Measurements from ENCODE around the gene FGFRL1. TPM values are rescaled to one million over a fixed set of nuclear protein-coding genes. Genes with fewer than 3 reads are reported as not detected.

FGFRL1 gene
- total and polyA plus RNA-seq, 2 of the 13 experiments (the other 11 are each of a cell fraction or from before 2014, with no cell fraction given): 19.1 to 30.6 TPM

- TF ChIP-seq ZNF136 (CRISPR knock-in tag; IDR thresholded peaks at IDR 0.05; ENCODE audit: low read depth): peak; percentile 12; the same call in 1 of the 2 replicates
- TF ChIP-seq EHMT2 (IDR thresholded peaks at IDR 0.05; ENCODE audit: borderline replicate concordance, low read depth, low read length): no peak
- peak; percentile 71; the same call in 1 of the 2 replicates for TF ChIP-seq HIC2 (CRISPR knock-in tag; IDR thresholded peaks at IDR 0.05; ENCODE audit: low read depth)
- TF ChIP-seq RFX1 (IDR thresholded peaks at IDR 0.05): no peak
- no peak for TF ChIP-seq ZNF180 (CRISPR knock-in tag; IDR thresholded peaks at IDR 0.05; ENCODE audit: borderline replicate concordance, low read depth)
- no peak for TF ChIP-seq MBNL3 (CRISPR knock-in tag; conservative IDR thresholded peaks at IDR 0.05)
- no peak for TF ChIP-seq ZNF512 (CRISPR knock-in tag; IDR thresholded peaks at IDR 0.05)
- no peak; the same call in 1 of the 2 replicates for TF ChIP-seq NCOA5 (CRISPR knock-in tag; IDR thresholded peaks at IDR 0.05)
- no peak for TF ChIP-seq LRRFIP1 (CRISPR knock-in tag; conservative IDR thresholded peaks at IDR 0.05)
- peak; percentile 63; the same call in 1 of the 2 replicates for TF ChIP-seq KDM6A (CRISPR knock-in tag; IDR thresholded peaks at IDR 0.05; ENCODE audit: low read depth)
- no peak for TF ChIP-seq ZNF572 (CRISPR knock-in tag; IDR thresholded peaks at IDR 0.05)
- no peak for TF ChIP-seq ATF1 (CRISPR knock-in tag; IDR thresholded peaks at IDR 0.05)
- peak; percentile 85 for TF ChIP-seq NR2C2 (CRISPR knock-in tag; IDR thresholded peaks at IDR 0.05; ENCODE audit: borderline replicate concordance)
- TF ChIP-seq ZNF512B (CRISPR knock-in tag; IDR thresholded peaks at IDR 0.05; ENCODE audit: borderline replicate concordance): no peak; the same call in 1 of the 2 replicates
- TF ChIP-seq ZNF597 (CRISPR knock-in tag; IDR thresholded peaks at IDR 0.05): no peak
- TF ChIP-seq FOXP4 (CRISPR knock-in tag; IDR thresholded peaks at IDR 0.05): peak; percentile 88
Observed at GRCh38 chr4:992297-993110, 18.9 kb upstream of the FGFRL1 start (continued).

Measured in HepG2 (cell line).